KMS-11 (cell line): ENCODE results near the gene GPC1.

Experiments used
- H2AFZ ChIP-seq: fragments of 200-600 bp; sonication (generic); 2 replicates; pipeline ENCODE4 v1.6.1; 2016; ENCODE audit warnings: antibody characterized with exemption, mixed run types, low read depth
- H3K27ac ChIP-seq: fragments of 200-600 bp; sonication (generic); 2 replicates; pipeline ENCODE4 v1.6.1; 2016; ENCODE audit warnings: mild to moderate bottlenecking, mixed run types
- H3K27me3 ChIP-seq: fragments of 200-600 bp; sonication (generic); 2 replicates; pipeline ENCODE4 v1.6.1; 2017; ENCODE audit warnings: mild to moderate bottlenecking, low read depth, mixed run types, moderate library complexity; ENCODE audit not compliant: insufficient read depth
- H3K36me3 ChIP-seq: fragments of 200-600 bp; sonication (generic); 2 replicates; pipeline ENCODE4 v1.6.1; 2017; ENCODE audit warnings: mild to moderate bottlenecking, mixed run types; ENCODE audit not compliant: insufficient read depth
- H3K4me1 ChIP-seq: fragments of 200-600 bp; sonication (generic); 2 replicates; pipeline ENCODE4 v1.6.1; 2016; ENCODE audit warnings: mild to moderate bottlenecking, low read depth, mixed run types; ENCODE audit not compliant: poor library complexity, severe bottlenecking
- H3K4me2 ChIP-seq: fragments of 200-600 bp; sonication (generic); 2 replicates; pipeline ENCODE4 v1.7.0; 2016; ENCODE audit warnings: mild to moderate bottlenecking, mixed run types
- H3K4me3 ChIP-seq: fragments of 200-600 bp; sonication (generic); IDR thresholded peaks from 2 replicates; pipeline ENCODE4 v1.6.1; 2017; ENCODE audit warnings: low read depth, low read length, mixed read lengths; ENCODE audit not compliant: insufficient read depth
- H3K79me2 ChIP-seq: fragments of 200-600 bp; sonication (generic); 2 replicates; pipeline ENCODE4 v1.6.1; 2016; ENCODE audit warnings: low read depth, mixed run types; ENCODE audit not compliant: insufficient read depth
- H3K9ac ChIP-seq: fragments of 200-600 bp; sonication (generic); 2 replicates; pipeline ENCODE4 v1.6.1; 2016; ENCODE audit warnings: mild to moderate bottlenecking, mixed run types
- H4K20me1 ChIP-seq: fragments of 200-600 bp; sonication (generic); 2 replicates; pipeline ENCODE4 v1.6.1; 2016; ENCODE audit warnings: mild to moderate bottlenecking, mixed run types; ENCODE audit not compliant: insufficient read depth
- CTCF ChIP-seq: fragments of 200-600 bp; sonication (generic); conservative IDR thresholded peaks from 2 replicates; pipeline ENCODE4 v1.6.1; 2017; ENCODE audit warnings: low read depth, mild to moderate bottlenecking, antibody characterized with exemption, low read length, moderate library complexity, mixed read lengths

GPC1 gene

GRCh38 chr2:240399419-240400324 lies 35.8 kb upstream of the GPC1 start:
- Histone ChIP-seq H3K79me2 (no peaks in the 10 kb centered on the region), H3K36me3 (no peaks in the 10 kb centered on the region), H3K4me2 (no peak overlapping the region), H2AFZ (no peak overlapping the region), H3K9ac (no peak overlapping the region), H3K4me3 (no peak overlapping the region), H3K4me1 (no peaks in the 10 kb centered on the region), H3K27ac (no peak overlapping the region), H4K20me1 (no peaks in the 10 kb centered on the region), H3K27me3 (peaks cover 40% of the 10 kb centered on the region; the same call in 1 of the 2 replicates)
- no peak for TF ChIP-seq CTCF

- no peaks in the 10 kb centered on the region for H3K36me3 ChIP-seq
- H3K79me2 ChIP-seq: no peaks in the 10 kb centered on the region
- no peaks in the 10 kb centered on the region for H4K20me1 ChIP-seq
- H3K9ac ChIP-seq: no peak overlapping the region
- peaks cover 47% of the 10 kb centered on the region; the same call in 1 of the 2 replicates for H3K27me3 ChIP-seq
- no peak overlapping the region for H3K4me2 ChIP-seq
- no peak for TF ChIP-seq CTCF
- no peaks in the 10 kb centered on the region for H3K4me1 ChIP-seq
- no peak overlapping the region for H2AFZ ChIP-seq
- no peak overlapping the region for H3K27ac ChIP-seq
- H3K4me3 ChIP-seq: no peak overlapping the region
Observed at GRCh38 chr2:240400371-240401161, 34.9 kb upstream of the GPC1 start.

- H3K36me3 ChIP-seq: no peaks in the 10 kb centered on the region
- H3K9ac ChIP-seq: no peak overlapping the region
- no peaks in the 10 kb centered on the region for H3K4me1 ChIP-seq
- TF ChIP-seq CTCF: no peak
- no peaks in the 10 kb centered on the region for H3K79me2 ChIP-seq
- no peak overlapping the region for H2AFZ ChIP-seq
- H4K20me1 ChIP-seq: no peaks in the 10 kb centered on the region
- H3K4me2 ChIP-seq: no peak overlapping the region
- H3K27me3 ChIP-seq: peaks cover 50% of the 10 kb centered on the region; the same call in 1 of the 2 replicates
- H3K4me3 ChIP-seq: no peak overlapping the region
- no peak overlapping the region for H3K27ac ChIP-seq
Observed at GRCh38 chr2:240401308-240401707, 34.2 kb upstream of the GPC1 start.

- Histone ChIP-seq H4K20me1 (no peaks in the 10 kb centered on the region), H3K4me1 (no peaks in the 10 kb centered on the region), H3K79me2 (no peaks in the 10 kb centered on the region), H2AFZ (no peak overlapping the region), H3K4me2 (no peak overlapping the region), H3K27me3 (peaks cover 51% of the 10 kb centered on the region; the same call in 1 of the 2 replicates), H3K27ac (no peak overlapping the region), H3K36me3 (no peaks in the 10 kb centered on the region), H3K9ac (no peak overlapping the region), H3K4me3 (no peak overlapping the region)
- no peak for TF ChIP-seq CTCF
Observed at GRCh38 chr2:240401781-240402551, 33.5 kb upstream of the GPC1 start.
